HepG2 (cell line): Measurements from ENCODE around the gene PCTP. TPM values are rescaled to one million over a fixed set of nuclear protein-coding genes. Genes with fewer than 3 reads are reported as not detected.
A peak's percentile ranks its signal among the peaks of the same experiment; 100 is the strongest.

ENCODE experiments used
- ARID5B ChIP-seq: IDR thresholded peaks from 2 replicates; pipeline ENCODE4 v1.4.0; 2020; ENCODE audit warnings: mild to moderate bottlenecking, missing genetic modification reagents
- CENPT ChIP-seq: sonication (generic); formaldehyde crosslinking; IDR thresholded peaks from 2 replicates; pipeline ENCODE4 v1.8.0; 2022; ENCODE audit warnings: low read depth, mild to moderate bottlenecking, moderate library complexity, missing genetic modification reagents
- CHD2 ChIP-seq: IDR thresholded peaks from 2 replicates; pipeline ENCODE4 v1.6.1; 2011; ENCODE audit warnings: low read depth, low read length, improper control_type of control experiment
- FOXA1 ChIP-seq, 2 experiments: fragments of 450-650 bp in 1 of 2; sonication (generic) in 1 of 2; formaldehyde crosslinking in 1 of 2; IDR thresholded peaks; 2 replicates each; pipeline versions ENCODE4 v1.4.0 to v1.6.1; 2016 to 2020; ENCODE audit warnings: missing genetic modification reagents in 1 of 2
- FOXM1 ChIP-seq: sonication (generic); formaldehyde crosslinking; IDR thresholded peaks from 2 replicates; pipeline ENCODE4 v1.5.0; 2020; ENCODE audit warnings: missing genetic modification reagents
- HINFP ChIP-seq: sonication (generic); formaldehyde crosslinking; IDR thresholded peaks from 2 replicates; pipeline ENCODE4 v1.4.0; 2020; ENCODE audit warnings: low read depth, mild to moderate bottlenecking, missing genetic modification reagents
- HOXA3 ChIP-seq: sonication (generic); formaldehyde crosslinking; IDR thresholded peaks from 2 replicates; pipeline ENCODE4 v1.5.0; 2020; ENCODE audit warnings: missing genetic modification reagents
- PCBP2 ChIP-seq: fragments of 200-400 bp; formaldehyde crosslinking; optimal IDR thresholded peaks from 2 replicates; pipeline ENCODE3; 2018; ENCODE audit warnings: low read length, low read depth; ENCODE audit not compliant: poor library complexity, severe bottlenecking
- POLR2AphosphoS2 ChIP-seq: IDR thresholded peaks from 2 replicates; pipeline ENCODE4 v1.6.1; 2011; ENCODE audit warnings: low read depth, low read length, improper control_type of control experiment
- RFXAP ChIP-seq: sonication (generic); formaldehyde crosslinking; IDR thresholded peaks from 2 replicates; pipeline ENCODE4 v1.4.0; 2020; ENCODE audit warnings: missing genetic modification reagents, borderline replicate concordance
- SMAD3 ChIP-seq: sonication (generic); formaldehyde crosslinking; IDR thresholded peaks from 2 replicates; pipeline ENCODE4 v1.4.0; 2020; ENCODE audit warnings: missing genetic modification reagents
- SMARCC2 ChIP-seq: fragments of 450-650 bp; IDR thresholded peaks from 2 replicates; pipeline ENCODE4 v1.6.1; 2017; ENCODE audit warnings: antibody characterized with exemption, mild to moderate bottlenecking
- SRSF9 ChIP-seq: fragments of 200-400 bp; formaldehyde crosslinking; IDR thresholded peaks from 2 replicates; pipeline ENCODE4 v1.6.1; 2018; ENCODE audit warnings: borderline replicate concordance, mild to moderate bottlenecking, low read depth, low read length; ENCODE audit not compliant: insufficient read depth, poor library complexity, severe bottlenecking
- TEAD3 ChIP-seq: optimal IDR thresholded peaks from 2 replicates; pipeline ENCODE3; 2016; ENCODE audit warnings: borderline replicate concordance
- TIGD3 ChIP-seq: sonication (generic); formaldehyde crosslinking; IDR thresholded peaks from 2 replicates; pipeline ENCODE4 v1.5.1; 2020; ENCODE audit warnings: mild to moderate bottlenecking, missing genetic modification reagents, borderline replicate concordance
- ZBTB25 ChIP-seq: IDR thresholded peaks from 2 replicates; pipeline ENCODE4 v1.6.1; 2018; ENCODE audit warnings: missing genetic modification reagents
- ZNF574 ChIP-seq: sonication (generic); formaldehyde crosslinking; IDR thresholded peaks from 2 replicates; pipeline ENCODE4 v1.4.0; 2020; ENCODE audit warnings: missing genetic modification reagents
- ZNF703 ChIP-seq: sonication (generic); formaldehyde crosslinking; IDR thresholded peaks from 2 replicates; pipeline ENCODE4 v1.5.1; 2020; ENCODE audit warnings: missing genetic modification reagents, mild to moderate bottlenecking, moderate library complexity, borderline replicate concordance
- ZNF839 ChIP-seq: sonication (generic); formaldehyde crosslinking; IDR thresholded peaks from 2 replicates; pipeline ENCODE4 v1.4.0; 2020; ENCODE audit warnings: missing genetic modification reagents, mild to moderate bottlenecking, borderline replicate concordance
- polyA plus RNA-seq, 8 experiments: library from polyadenylated mRNA; depleted of rRNA in 3 of 8; stranded (reverse) in 7 of 8; unstranded in 1 of 8; fragments of >200 nt; fragmentation: Illumina TruSeq in 4 of 8; extraction: Trizol in 4 of 8; gene quantifications; 2 replicates each; pipeline versions ENCODE4 v1.2.1 to v1.2.3, GENCODE V29; 2011 to 2016; ENCODE audit warnings: low read depth in 4 of 8, missing spikeins in 1 of 8, mixed read lengths in 1 of 8; ENCODE audit not compliant: insufficient read depth in 1 of 8
- total RNA-seq, 5 experiments: library from RNA; depleted of rRNA; stranded (reverse); fragments of >200 nt; fragmentation: Illumina TruSeq; extraction: Trizol; gene quantifications; 2 replicates each; pipeline ENCODE4 v1.2.3, GENCODE V29; 2016; ENCODE audit warnings: low read depth in 1 of 5

The PCTP gene
- total and polyA plus RNA-seq, 2 of the 13 experiments (the other 11 are each of a cell fraction or from before 2014, with no cell fraction given): 37.1 to 50.7 TPM

GRCh38 chr17:55743103-55743679 is 7.7 kb upstream of the PCTP start (continued):
- TF ChIP-seq SRSF9 (no peak), POLR2AphosphoS2 (no peak), RFXAP (CRISPR knock-in tag) (no peak), CHD2 (no peak), TIGD3 (CRISPR knock-in tag) (no peak), ZNF574 (CRISPR knock-in tag) (no peak), CENPT (CRISPR knock-in tag) (no peak), HINFP (CRISPR knock-in tag) (no peak), HOXA3 (no peak), ZBTB25 (CRISPR knock-in tag) (no peak), ZNF839 (no peak), FOXM1 (no peak), ARID5B (CRISPR knock-in tag) (peak; percentile 80; the same call in 1 of the 2 replicates), SMARCC2 (no peak), TEAD3 (CRISPR knock-in tag) (no peak), PCBP2 (no peak), SMAD3 (peak; percentile 62; the same call in 1 of the 2 replicates), ZNF703 (CRISPR knock-in tag) (no peak), FOXA1 (IDR thresholded peaks at IDR 0.05) (no peak), FOXA1 (CRISPR knock-in tag; IDR thresholded peaks at IDR 0.05) (no peak)
